Stimulated activated effector memory CD8-positive, alpha-beta T cell treated with anti-CD3 and anti-CD28 coated beads, Interleukin-12 subunit alpha, Interleukin-12 subunit beta, amount 100 ng/mL, for 72 hours (primary cell): Measurements from ENCODE around the gene DTWD2.
"Not testable (repeated sequence)": the region's sequence is repeated elsewhere in the genome, so short reads cannot be mapped to it uniquely, and the experiment has no call there.

Experiments
- ATAC-seq: fragments of 150-1000 bp; cut with Tn5 transposase; 2 replicates; pipeline ENCODE4 v1.10.0; 2021
- DNase-seq, 2 donors: peaks; one replicate each; pipeline ENCODE4 v3.0.0; 2021 to 2022; ENCODE audit warnings: low spot score in 2 of 2
- H3K27ac Mint-ChIP-seq: one replicate; pipeline ENCODE4 v1.8.0; 2022; ENCODE audit warnings: mild to moderate bottlenecking, mixed read lengths
- H3K36me3 Mint-ChIP-seq: one replicate; pipeline ENCODE4 v1.8.0; 2022; ENCODE audit warnings: mild to moderate bottlenecking, mixed read lengths
- H3K4me1 Mint-ChIP-seq: one replicate; pipeline ENCODE4 v1.8.0; 2022; ENCODE audit warnings: mixed read lengths
- H3K4me3 Mint-ChIP-seq: one replicate; pipeline ENCODE4 v1.8.0; 2022; ENCODE audit warnings: mild to moderate bottlenecking, mixed read lengths
- H3K9me3 Mint-ChIP-seq: one replicate; pipeline ENCODE4 v1.8.0; 2022; ENCODE audit warnings: mixed read lengths

Gene DTWD2

GRCh38 chr5:118980017-118980416 lies 8.3 kb downstream of the DTWD2 start:
- Mint-ChIP-seq H3K36me3 (no peaks in the 10 kb centered on the region), H3K9me3 (peaks cover 9% of the 10 kb centered on the region), H3K4me1 (no peaks in the 10 kb centered on the region), H3K27ac (no peak overlapping the region), H3K4me3 (no peak overlapping the region)
- DNase-seq (no peak), ATAC-seq (no peak)

GRCh38 chr5:118973779-118974445 lies 14.4 kb downstream of the DTWD2 start:
- H3K4me1 Mint-ChIP-seq: peaks cover 12% of the 10 kb centered on the region
- not testable (repeated sequence) for ATAC-seq, H3K27ac Mint-ChIP-seq, DNase-seq, H3K36me3 Mint-ChIP-seq, H3K4me3 Mint-ChIP-seq
- peaks cover 12% of the 10 kb centered on the region for H3K9me3 Mint-ChIP-seq

DNA sequence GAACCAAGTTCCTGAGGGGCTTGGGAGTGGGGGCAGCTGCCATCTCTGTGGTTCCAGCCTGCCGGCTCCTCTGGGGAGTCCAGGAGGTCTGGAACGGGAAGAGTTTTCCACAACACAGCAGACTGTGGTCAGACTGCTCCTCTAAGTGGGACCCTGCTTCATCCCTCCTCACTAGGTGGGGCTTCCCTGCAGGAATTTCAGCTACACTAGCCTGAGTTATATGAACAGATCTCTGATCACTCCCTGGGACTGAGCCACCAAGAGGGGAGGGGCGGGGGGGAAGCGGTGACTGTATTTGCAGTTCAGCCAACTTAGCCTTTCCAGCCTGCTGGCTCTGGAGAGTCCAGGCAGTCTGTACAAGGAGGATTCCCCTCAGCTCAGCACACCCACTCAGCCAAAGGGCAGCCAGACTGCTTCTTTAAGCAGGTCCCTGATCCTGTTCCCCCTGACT lies 19.4 kb downstream of the DTWD2 start:
- peaks cover 3% of the 10 kb centered on the region for H3K9me3 Mint-ChIP-seq
- DNase-seq (no peak), ATAC-seq (no peak)
- H3K4me3 Mint-ChIP-seq: no peak overlapping the region
- peaks cover 12% of the 10 kb centered on the region for H3K4me1 Mint-ChIP-seq
- no peaks in the 10 kb centered on the region for H3K36me3 Mint-ChIP-seq
- no peak overlapping the region for H3K27ac Mint-ChIP-seq

- no peaks in the 10 kb centered on the region for H3K9me3 Mint-ChIP-seq
- H3K36me3 Mint-ChIP-seq: no peaks in the 10 kb centered on the region
- H3K4me3 Mint-ChIP-seq: no peak overlapping the region
- ATAC-seq (no peak), DNase-seq (no peak)
- no peak overlapping the region for H3K27ac Mint-ChIP-seq
- peaks cover 12% of the 10 kb centered on the region for H3K4me1 Mint-ChIP-seq
Observed at GRCh38 chr5:118968406-118968911, 19.9 kb downstream of the DTWD2 start.

DNA sequence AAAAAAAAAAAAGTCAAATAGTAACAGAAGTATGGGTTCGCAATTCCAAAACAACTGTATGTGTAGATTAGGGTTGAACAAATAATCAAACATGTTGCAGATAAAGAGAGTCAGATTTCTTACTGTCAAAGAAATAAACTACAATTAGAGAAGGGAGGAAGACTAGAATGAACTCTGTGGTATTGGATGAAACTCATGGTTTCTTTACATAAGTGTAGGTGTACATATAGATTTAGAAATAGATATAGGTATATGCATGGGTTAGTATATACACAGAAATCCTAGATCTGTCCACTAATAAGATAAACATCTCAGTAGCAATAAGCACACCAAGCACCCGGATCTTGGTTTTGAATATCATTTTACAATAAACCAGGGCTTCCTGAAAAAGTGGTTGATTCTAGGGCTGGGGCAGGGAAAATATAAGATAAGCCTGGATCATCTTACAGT lies 21.3 kb downstream of the DTWD2 start:
- peaks cover 11% of the 10 kb centered on the region for H3K4me1 Mint-ChIP-seq
- no peak for ATAC-seq
- no peaks in the 10 kb centered on the region for H3K36me3 Mint-ChIP-seq
- DNase-seq: no peak
- no peak overlapping the region for H3K27ac Mint-ChIP-seq
- no peak overlapping the region for H3K4me3 Mint-ChIP-seq
- H3K9me3 Mint-ChIP-seq: no peaks in the 10 kb centered on the region

GRCh38 chr5:118965890-118966289 lies 22.5 kb downstream of the DTWD2 start:
- Mint-ChIP-seq H3K36me3 (no peaks in the 10 kb centered on the region), H3K9me3 (no peaks in the 10 kb centered on the region), H3K27ac (no peak overlapping the region), H3K4me1 (peaks cover 6% of the 10 kb centered on the region), H3K4me3 (no peak overlapping the region)
- ATAC-seq (no peak), DNase-seq (no peak)

GRCh38 chr5:118964970-118965369 lies 23.4 kb downstream of the DTWD2 start:
- not testable (repeated sequence) for H3K9me3 Mint-ChIP-seq, H3K27ac Mint-ChIP-seq, ATAC-seq, H3K36me3 Mint-ChIP-seq, DNase-seq, H3K4me3 Mint-ChIP-seq, H3K4me1 Mint-ChIP-seq

GRCh38 chr5:118964388-118964787 lies 24.0 kb downstream of the DTWD2 start:
- not testable (repeated sequence) for H3K4me3 Mint-ChIP-seq, H3K4me1 Mint-ChIP-seq, H3K9me3 Mint-ChIP-seq, ATAC-seq, DNase-seq, H3K36me3 Mint-ChIP-seq, H3K27ac Mint-ChIP-seq

- Mint-ChIP-seq H3K27ac (no peak overlapping the region), H3K36me3 (no peaks in the 10 kb centered on the region), H3K9me3 (peaks cover 2% of the 10 kb centered on the region), H3K4me3 (no peak overlapping the region), H3K4me1 (no peaks in the 10 kb centered on the region)
- ATAC-seq (no peak), DNase-seq (no peak)
Observed at GRCh38 chr5:118963169-118963568, 25.2 kb downstream of the DTWD2 start.

DNA sequence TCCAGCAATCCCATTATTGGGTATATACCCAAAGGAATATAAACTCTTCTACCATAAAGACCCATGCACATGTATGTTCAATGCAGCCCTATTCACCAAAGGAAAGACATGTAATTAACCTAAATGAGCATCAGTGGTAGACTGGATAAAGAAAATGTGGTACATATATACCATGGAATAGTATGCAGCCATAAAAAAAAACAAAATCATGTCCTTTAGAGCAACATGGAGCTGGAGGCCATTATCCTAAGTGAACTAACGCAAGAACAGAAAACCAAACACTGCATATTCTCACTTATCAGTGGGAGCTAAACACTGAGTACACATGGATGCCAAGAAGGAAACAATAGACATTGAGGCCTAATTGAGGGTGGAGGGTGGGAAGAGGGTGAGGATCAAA lies 27.8 kb downstream of the DTWD2 start:
- DNase-seq: no peak
- Mint-ChIP-seq H3K27ac (no peak overlapping the region), H3K36me3 (no peaks in the 10 kb centered on the region), H3K4me3 (no peak overlapping the region), H3K9me3 (peaks cover 2% of the 10 kb centered on the region), H3K4me1 (no peaks in the 10 kb centered on the region)
- ATAC-seq: no peak

GRCh38 chr5:118956727-118957126 lies 31.6 kb downstream of the DTWD2 start:
- ATAC-seq: no peak
- Mint-ChIP-seq H3K4me3 (no peak overlapping the region), H3K9me3 (peaks cover 2% of the 10 kb centered on the region), H3K27ac (no peak overlapping the region), H3K36me3 (no peaks in the 10 kb centered on the region), H3K4me1 (no peaks in the 10 kb centered on the region)
- no peak for DNase-seq

DNA sequence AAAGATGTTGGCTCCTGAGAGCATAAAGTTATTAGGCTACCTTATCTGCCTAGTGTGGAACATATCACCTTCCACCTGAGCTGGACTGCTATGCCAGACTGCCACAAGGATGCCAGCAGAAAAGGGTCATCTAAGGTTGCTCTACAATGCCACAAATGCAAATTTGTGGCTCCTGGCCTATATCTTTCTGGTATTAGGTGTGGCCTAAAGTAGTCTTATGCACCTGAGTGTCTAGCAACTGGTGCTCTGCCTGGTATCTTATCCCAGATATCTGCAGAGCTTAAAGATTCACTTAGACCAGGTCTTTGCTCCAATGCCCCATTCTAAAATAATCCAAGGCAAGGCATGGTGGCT lies 34.7 kb downstream of the DTWD2 start:
- no peak for ATAC-seq
- no peaks in the 10 kb centered on the region for H3K9me3 Mint-ChIP-seq
- H3K4me3 Mint-ChIP-seq: no peak overlapping the region
- no peak overlapping the region for H3K27ac Mint-ChIP-seq
- no peak for DNase-seq
- H3K4me1 Mint-ChIP-seq: no peaks in the 10 kb centered on the region
- H3K36me3 Mint-ChIP-seq: no peaks in the 10 kb centered on the region

DNA sequence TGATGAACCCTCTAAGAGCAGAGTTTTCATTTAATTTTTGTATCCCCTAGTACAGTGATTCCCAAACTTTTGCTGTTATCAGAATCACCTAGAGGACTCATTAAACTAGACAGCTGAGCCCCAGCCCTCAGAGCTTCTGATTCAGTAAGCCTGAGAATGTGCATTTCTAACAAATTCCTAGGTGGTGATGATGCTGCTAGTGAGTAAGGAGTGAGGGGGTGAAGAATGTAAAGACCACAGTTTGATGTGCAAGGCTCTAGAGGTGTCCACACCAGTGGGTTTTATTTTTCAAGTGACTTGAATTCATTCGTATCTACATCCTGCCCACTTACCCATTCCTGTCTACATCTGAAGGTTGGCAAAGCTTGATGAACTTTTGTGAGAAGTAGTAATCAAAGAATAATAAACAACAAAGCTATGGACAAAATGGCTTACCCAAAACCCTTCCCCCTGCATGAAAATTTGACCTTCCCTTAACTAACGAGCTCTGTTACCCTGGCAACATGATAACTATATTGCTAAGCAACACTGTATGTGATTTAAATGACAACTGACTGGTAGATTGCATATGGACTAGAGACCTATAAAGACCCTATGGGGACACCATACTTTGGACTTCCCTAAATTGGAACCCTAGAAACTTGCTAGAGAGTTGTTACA lies 35.2 kb downstream of the DTWD2 start:
- Mint-ChIP-seq H3K27ac (no peak overlapping the region), H3K36me3 (no peaks in the 10 kb centered on the region), H3K9me3 (no peaks in the 10 kb centered on the region), H3K4me1 (no peaks in the 10 kb centered on the region), H3K4me3 (no peak overlapping the region)
- ATAC-seq (no peak), DNase-seq (no peak)

DNA sequence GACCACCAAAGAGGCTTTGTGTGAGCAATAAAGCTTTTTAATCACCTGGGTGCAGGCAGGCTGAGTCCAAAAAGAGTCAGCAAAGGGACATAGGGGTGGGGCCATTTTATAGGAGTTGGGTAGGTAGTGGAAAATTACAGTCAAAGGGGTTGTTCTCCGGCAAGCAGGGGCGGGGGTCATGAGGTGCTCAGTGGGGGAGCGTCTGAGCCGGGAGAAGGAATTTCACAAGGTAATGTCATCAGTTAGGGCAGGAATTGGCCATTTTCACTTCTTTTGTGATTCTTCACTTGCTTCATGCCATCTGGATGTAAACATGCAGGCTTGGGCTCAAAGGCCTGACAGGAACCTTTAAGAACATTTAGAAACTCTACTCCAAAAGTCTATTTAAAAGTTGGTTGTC lies 36.0 kb downstream of the DTWD2 start:
- not testable (repeated sequence) for H3K27ac Mint-ChIP-seq, H3K4me3 Mint-ChIP-seq, H3K4me1 Mint-ChIP-seq, ATAC-seq, H3K9me3 Mint-ChIP-seq, H3K36me3 Mint-ChIP-seq, DNase-seq

- not testable (repeated sequence) for ATAC-seq, H3K4me1 Mint-ChIP-seq, H3K9me3 Mint-ChIP-seq, H3K27ac Mint-ChIP-seq, H3K4me3 Mint-ChIP-seq, H3K36me3 Mint-ChIP-seq, DNase-seq
Observed at GRCh38 chr5:118950354-118950753, 38.0 kb downstream of the DTWD2 start.

- no peak for DNase-seq
- ATAC-seq: no peak
- Mint-ChIP-seq H3K27ac (no peak overlapping the region), H3K4me1 (no peaks in the 10 kb centered on the region), H3K36me3 (no peaks in the 10 kb centered on the region), H3K4me3 (no peak overlapping the region), H3K9me3 (no peaks in the 10 kb centered on the region)
Observed at GRCh38 chr5:118946138-118946800, 42.1 kb downstream of the DTWD2 start.
